ENCODE results near the gene BCKDHB. TPM values are rescaled to one million over a fixed set of nuclear protein-coding genes. Genes with fewer than 3 reads are reported as not detected.

BCKDHB gene
- total RNA-seq, 1 experiment from 2014 or later: 24.3 TPM

- TF ChIP-seq ZNF532 (CRISPR knock-in tag; IDR thresholded peaks at IDR 0.05; ENCODE audit: borderline replicate concordance) (no peak), MXD4 (CRISPR knock-in tag; IDR thresholded peaks at IDR 0.05; ENCODE audit: borderline replicate concordance) (no peak), GABPB1 (CRISPR knock-in tag; IDR thresholded peaks at IDR 0.05) (no peak)
- TF ChIP-seq, protein P1, sequence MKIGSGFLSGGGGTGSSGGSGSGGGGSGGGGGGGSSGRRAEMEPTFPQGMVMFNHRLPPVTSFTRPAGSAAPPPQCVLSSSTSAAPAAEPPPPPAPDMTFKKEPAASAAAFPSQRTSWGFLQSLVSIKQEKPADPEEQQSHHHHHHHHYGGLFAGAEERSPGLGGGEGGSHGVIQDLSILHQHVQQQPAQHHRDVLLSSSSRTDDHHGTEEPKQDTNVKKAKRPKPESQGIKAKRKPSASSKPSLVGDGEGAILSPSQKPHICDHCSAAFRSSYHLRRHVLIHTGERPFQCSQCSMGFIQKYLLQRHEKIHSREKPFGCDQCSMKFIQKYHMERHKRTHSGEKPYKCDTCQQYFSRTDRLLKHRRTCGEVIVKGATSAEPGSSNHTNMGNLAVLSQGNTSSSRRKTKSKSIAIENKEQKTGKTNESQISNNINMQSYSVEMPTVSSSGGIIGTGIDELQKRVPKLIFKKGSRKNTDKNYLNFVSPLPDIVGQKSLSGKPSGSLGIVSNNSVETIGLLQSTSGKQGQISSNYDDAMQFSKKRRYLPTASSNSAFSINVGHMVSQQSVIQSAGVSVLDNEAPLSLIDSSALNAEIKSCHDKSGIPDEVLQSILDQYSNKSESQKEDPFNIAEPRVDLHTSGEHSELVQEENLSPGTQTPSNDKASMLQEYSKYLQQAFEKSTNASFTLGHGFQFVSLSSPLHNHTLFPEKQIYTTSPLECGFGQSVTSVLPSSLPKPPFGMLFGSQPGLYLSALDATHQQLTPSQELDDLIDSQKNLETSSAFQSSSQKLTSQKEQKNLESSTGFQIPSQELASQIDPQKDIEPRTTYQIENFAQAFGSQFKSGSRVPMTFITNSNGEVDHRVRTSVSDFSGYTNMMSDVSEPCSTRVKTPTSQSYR (CRISPR knock-in tag; IDR thresholded peaks at IDR 0.05): no peak
These were observed 249.5 kb downstream of the BCKDHB start (continued) for GRCh38 chr6:80356000-80356399.

- Mint-ChIP-seq H3K4me1 (peaks cover 19% of the 10 kb centered on the region), H3K27ac (no peak overlapping the region), H3K36me3 (no peaks in the 10 kb centered on the region; the same call in 1 of the 2 replicates), H3K4me3 (no peak overlapping the region), H3K27me3 (ENCODE audit: low read depth) (no peaks in the 10 kb centered on the region), H3K9me3 (0 out of 2 replicates have a peak, but pooled peaks cover 3% of the 10 kb centered on the region)
- DNase-seq (ENCODE audit: low spot score): no peak
- ChIA-PET POLR2A (no interaction called here), CTCF (no interaction called here)
- TF ChIP-seq, protein P2, sequence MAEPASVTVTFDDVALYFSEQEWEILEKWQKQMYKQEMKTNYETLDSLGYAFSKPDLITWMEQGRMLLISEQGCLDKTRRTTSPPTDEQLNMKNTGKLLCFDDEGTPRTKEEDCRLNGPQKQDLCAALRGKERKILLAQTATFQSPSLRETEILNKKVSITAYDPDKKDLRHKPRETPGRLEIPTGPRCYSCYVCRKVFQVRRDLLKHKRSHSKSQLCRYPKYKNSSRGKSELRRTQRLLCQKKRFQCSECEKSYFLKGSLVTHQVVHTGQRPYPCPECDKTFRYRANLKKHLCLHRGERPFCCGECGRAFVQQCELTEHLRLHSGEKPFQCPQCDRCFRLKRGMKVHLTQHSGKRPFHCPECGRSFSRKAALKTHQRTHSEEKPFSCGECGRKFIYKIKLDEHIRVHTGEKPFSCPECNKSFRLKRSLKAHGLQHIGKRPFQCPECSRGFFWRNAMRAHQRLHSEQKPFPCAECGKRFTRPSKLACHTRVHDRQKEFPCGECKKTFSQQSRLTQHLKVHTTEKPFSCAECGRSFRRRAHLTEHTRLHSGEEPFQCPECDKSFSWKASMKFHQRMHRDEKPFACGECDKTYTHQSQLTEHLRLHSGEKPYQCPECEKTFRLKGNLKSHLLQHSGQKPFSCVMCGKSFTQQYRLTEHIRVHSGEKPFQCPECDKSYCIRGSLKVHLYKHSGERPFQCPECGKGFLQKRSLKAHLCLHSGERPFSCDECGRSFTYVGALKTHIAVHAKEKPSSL (CRISPR knock-in tag; conservative IDR thresholded peaks at IDR 0.05): no peak
- TF ChIP-seq, protein P3, sequence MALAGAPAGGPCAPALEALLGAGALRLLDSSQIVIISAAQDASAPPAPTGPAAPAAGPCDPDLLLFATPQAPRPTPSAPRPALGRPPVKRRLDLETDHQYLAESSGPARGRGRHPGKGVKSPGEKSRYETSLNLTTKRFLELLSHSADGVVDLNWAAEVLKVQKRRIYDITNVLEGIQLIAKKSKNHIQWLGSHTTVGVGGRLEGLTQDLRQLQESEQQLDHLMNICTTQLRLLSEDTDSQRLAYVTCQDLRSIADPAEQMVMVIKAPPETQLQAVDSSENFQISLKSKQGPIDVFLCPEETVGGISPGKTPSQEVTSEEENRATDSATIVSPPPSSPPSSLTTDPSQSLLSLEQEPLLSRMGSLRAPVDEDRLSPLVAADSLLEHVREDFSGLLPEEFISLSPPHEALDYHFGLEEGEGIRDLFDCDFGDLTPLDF (CRISPR knock-in tag; IDR thresholded peaks at IDR 0.05): no peak
- TF ChIP-seq TCF7 (CRISPR knock-in tag; IDR thresholded peaks at IDR 0.05; ENCODE audit: low read depth): no peak
- TF ChIP-seq TP53 (CRISPR knock-in tag; IDR thresholded peaks at IDR 0.05): no peak
- no peak for TF ChIP-seq RELA (CRISPR knock-in tag; IDR thresholded peaks at IDR 0.05; ENCODE audit: borderline replicate concordance)
- no peak for TF ChIP-seq NFYB (CRISPR knock-in tag; conservative IDR thresholded peaks at IDR 0.05; ENCODE audit: low read depth)
- TF ChIP-seq MYBL2 (CRISPR knock-in tag; IDR thresholded peaks at IDR 0.05): no peak
- no peak for TF ChIP-seq MXD4 (CRISPR knock-in tag; IDR thresholded peaks at IDR 0.05; ENCODE audit: borderline replicate concordance)
- no peak for TF ChIP-seq ZNF532 (CRISPR knock-in tag; IDR thresholded peaks at IDR 0.05; ENCODE audit: borderline replicate concordance)
- TF ChIP-seq, protein P4, sequence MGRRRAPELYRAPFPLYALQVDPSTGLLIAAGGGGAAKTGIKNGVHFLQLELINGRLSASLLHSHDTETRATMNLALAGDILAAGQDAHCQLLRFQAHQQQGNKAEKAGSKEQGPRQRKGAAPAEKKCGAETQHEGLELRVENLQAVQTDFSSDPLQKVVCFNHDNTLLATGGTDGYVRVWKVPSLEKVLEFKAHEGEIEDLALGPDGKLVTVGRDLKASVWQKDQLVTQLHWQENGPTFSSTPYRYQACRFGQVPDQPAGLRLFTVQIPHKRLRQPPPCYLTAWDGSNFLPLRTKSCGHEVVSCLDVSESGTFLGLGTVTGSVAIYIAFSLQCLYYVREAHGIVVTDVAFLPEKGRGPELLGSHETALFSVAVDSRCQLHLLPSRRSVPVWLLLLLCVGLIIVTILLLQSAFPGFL (CRISPR knock-in tag; IDR thresholded peaks at IDR 0.05; ENCODE audit: borderline replicate concordance): no peak
- TF ChIP-seq TEAD1 (CRISPR knock-in tag; IDR thresholded peaks at IDR 0.05): no peak
- no peak for ATAC-seq
These were observed 250.1 kb downstream of the BCKDHB start for GRCh38 chr6:80356545-80356944.

Data from WTC11 (cell line).